Measurements from ENCODE around the gene GABRB2.
"Not testable (repeated sequence)": the region's sequence is repeated elsewhere in the genome, so short reads cannot be mapped to it uniquely, and the experiment has no call there.

GABRB2 gene

DNA sequence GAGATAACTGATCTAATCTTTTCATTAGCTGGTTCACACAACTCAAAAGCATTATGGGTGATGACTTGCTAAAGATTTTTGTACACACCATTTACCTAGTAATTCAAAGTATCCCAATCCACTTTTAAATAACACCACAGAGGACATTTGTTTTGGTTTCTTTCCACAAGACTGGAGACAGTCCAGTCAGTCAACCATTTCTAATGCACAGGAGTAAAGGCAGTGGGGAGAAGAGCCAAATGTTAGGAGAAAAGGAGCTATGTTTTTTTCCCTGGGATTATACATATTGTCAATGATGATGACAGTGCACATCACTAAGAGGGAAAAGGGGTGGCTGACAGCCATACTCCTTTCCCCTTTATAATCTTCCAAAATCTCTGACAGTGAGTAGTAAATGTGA, 240.9 kb downstream of the GABRB2 start:
- Histone ChIP-seq H3K79me2 (ENCODE audit: insufficient read depth, low read depth) (no peaks in the 10 kb centered on the region), H3K4me1 (ENCODE audit: low read depth, poor library complexity, severe bottlenecking) (no peaks in the 10 kb centered on the region), H3K4me2 (no peak overlapping the region), H3K36me3 (ENCODE audit: insufficient read depth) (no peaks in the 10 kb centered on the region), H3K9ac (no peak overlapping the region), H4K20me1 (ENCODE audit: insufficient read depth) (no peaks in the 10 kb centered on the region), H3K27ac (no peak overlapping the region), H3K4me3 (IDR thresholded peaks at IDR 0.05; ENCODE audit: insufficient read depth, low read depth, low read length) (no peak overlapping the region), H2AFZ (ENCODE audit: low read depth) (no peak overlapping the region), H3K27me3 (ENCODE audit: insufficient read depth, low read depth) (no peaks in the 10 kb centered on the region)
- TF ChIP-seq, protein P1, sequence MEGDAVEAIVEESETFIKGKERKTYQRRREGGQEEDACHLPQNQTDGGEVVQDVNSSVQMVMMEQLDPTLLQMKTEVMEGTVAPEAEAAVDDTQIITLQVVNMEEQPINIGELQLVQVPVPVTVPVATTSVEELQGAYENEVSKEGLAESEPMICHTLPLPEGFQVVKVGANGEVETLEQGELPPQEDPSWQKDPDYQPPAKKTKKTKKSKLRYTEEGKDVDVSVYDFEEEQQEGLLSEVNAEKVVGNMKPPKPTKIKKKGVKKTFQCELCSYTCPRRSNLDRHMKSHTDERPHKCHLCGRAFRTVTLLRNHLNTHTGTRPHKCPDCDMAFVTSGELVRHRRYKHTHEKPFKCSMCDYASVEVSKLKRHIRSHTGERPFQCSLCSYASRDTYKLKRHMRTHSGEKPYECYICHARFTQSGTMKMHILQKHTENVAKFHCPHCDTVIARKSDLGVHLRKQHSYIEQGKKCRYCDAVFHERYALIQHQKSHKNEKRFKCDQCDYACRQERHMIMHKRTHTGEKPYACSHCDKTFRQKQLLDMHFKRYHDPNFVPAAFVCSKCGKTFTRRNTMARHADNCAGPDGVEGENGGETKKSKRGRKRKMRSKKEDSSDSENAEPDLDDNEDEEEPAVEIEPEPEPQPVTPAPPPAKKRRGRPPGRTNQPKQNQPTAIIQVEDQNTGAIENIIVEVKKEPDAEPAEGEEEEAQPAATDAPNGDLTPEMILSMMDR (conservative IDR thresholded peaks at IDR 0.05; ENCODE audit: low read depth, low read length) = no peak

DNA sequence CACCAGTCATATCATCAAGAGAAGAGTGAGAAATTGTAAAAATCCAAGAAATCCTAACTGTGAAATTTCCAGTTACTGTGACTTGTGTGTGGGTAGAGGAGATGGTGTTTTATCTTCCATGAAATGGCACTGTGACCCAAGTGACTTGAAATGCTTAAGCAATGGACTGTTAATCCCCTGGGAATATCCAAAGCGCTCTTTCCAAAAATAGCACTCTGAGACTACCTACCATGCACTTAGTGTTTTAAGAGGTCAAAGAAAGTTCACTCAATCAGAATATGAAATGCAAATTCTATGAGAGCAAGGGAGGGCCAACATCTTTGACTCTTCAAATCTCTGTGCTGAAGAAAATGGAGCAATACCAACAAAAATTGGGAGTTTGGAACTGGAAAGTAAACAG, 244.0 kb downstream of the GABRB2 start:
- no peaks in the 10 kb centered on the region for H3K79me2 ChIP-seq (ENCODE audit: insufficient read depth, low read depth)
- H3K4me1 ChIP-seq (ENCODE audit: low read depth, poor library complexity, severe bottlenecking) = no peaks in the 10 kb centered on the region
- TF ChIP-seq, protein P1 (conservative IDR thresholded peaks at IDR 0.05; ENCODE audit: low read depth, low read length) = no peak
- no peaks in the 10 kb centered on the region for H3K36me3 ChIP-seq (ENCODE audit: insufficient read depth)
- H3K27me3 ChIP-seq (ENCODE audit: insufficient read depth, low read depth) = no peaks in the 10 kb centered on the region
- H3K27ac ChIP-seq = no peak overlapping the region
- no peak overlapping the region for H2AFZ ChIP-seq (ENCODE audit: low read depth)
- no peak overlapping the region for H3K4me3 ChIP-seq (IDR thresholded peaks at IDR 0.05; ENCODE audit: insufficient read depth, low read depth, low read length)
- no peaks in the 10 kb centered on the region for H4K20me1 ChIP-seq (ENCODE audit: insufficient read depth)
- no peak overlapping the region for H3K4me2 ChIP-seq
- H3K9ac ChIP-seq = no peak overlapping the region

DNA sequence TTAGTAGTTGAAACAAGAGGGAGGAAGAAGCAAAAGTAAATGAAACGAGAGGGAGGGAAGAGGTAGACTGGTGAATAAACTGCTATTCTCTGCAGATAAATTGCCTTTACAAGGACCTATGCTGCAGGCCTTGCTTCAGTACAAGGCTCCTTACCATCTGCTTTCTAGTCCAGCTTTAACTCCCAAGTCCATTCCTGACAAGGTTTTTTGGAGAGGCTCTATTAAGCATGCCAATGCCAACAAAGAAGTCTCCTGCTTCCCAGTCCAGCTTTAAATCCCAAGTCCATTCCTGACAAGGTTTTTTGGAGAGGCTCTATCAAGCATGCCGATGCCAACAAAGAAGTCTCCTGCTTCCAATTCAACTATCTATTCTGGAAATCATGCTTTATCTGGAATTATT, 244.9 kb downstream of the GABRB2 start:
- Histone ChIP-seq H3K79me2 (ENCODE audit: insufficient read depth, low read depth) (no peaks in the 10 kb centered on the region), H4K20me1 (ENCODE audit: insufficient read depth) (no peaks in the 10 kb centered on the region), H3K4me2 (no peak overlapping the region), H3K4me3 (IDR thresholded peaks at IDR 0.05; ENCODE audit: insufficient read depth, low read depth, low read length) (no peak overlapping the region), H3K4me1 (ENCODE audit: low read depth, poor library complexity, severe bottlenecking) (no peaks in the 10 kb centered on the region), H3K36me3 (ENCODE audit: insufficient read depth) (no peaks in the 10 kb centered on the region), H3K9ac (no peak overlapping the region), H3K27me3 (ENCODE audit: insufficient read depth, low read depth) (no peaks in the 10 kb centered on the region), H3K27ac (no peak overlapping the region), H2AFZ (ENCODE audit: low read depth) (no peak overlapping the region)
- TF ChIP-seq, protein P1 (conservative IDR thresholded peaks at IDR 0.05; ENCODE audit: low read depth, low read length) = no peak

DNA sequence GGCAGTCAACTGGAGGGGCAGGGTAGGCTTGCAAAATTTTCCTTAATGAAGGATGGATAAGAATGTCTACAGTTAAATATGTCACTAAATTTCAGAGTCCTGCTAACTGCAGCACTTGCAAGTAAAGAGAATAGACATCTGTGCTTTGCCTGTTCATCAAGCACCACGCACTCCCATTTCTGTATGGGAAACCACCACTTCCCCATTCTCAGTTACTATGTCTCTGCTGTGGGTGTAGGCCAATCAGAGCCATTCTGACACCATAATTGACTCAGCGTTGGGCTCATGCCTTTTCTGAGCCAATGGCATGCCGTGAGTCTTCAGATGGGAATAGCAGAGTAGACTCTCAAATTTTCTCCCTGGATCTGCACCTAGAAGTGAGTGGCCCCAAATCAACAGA, 247.5 kb downstream of the GABRB2 start:
- no peak overlapping the region for H3K27ac ChIP-seq
- no peaks in the 10 kb centered on the region for H3K4me1 ChIP-seq (ENCODE audit: low read depth, poor library complexity, severe bottlenecking)
- H3K36me3 ChIP-seq (ENCODE audit: insufficient read depth) = no peaks in the 10 kb centered on the region
- TF ChIP-seq, protein P1 (conservative IDR thresholded peaks at IDR 0.05; ENCODE audit: low read depth, low read length) = no peak
- no peaks in the 10 kb centered on the region for H3K79me2 ChIP-seq (ENCODE audit: insufficient read depth, low read depth)
- no peaks in the 10 kb centered on the region for H3K27me3 ChIP-seq (ENCODE audit: insufficient read depth, low read depth)
- H3K9ac ChIP-seq = no peak overlapping the region
- H2AFZ ChIP-seq (ENCODE audit: low read depth) = no peak overlapping the region
- no peak overlapping the region for H3K4me3 ChIP-seq (IDR thresholded peaks at IDR 0.05; ENCODE audit: insufficient read depth, low read depth, low read length)
- H4K20me1 ChIP-seq (ENCODE audit: insufficient read depth) = no peaks in the 10 kb centered on the region
- no peak overlapping the region for H3K4me2 ChIP-seq

DNA sequence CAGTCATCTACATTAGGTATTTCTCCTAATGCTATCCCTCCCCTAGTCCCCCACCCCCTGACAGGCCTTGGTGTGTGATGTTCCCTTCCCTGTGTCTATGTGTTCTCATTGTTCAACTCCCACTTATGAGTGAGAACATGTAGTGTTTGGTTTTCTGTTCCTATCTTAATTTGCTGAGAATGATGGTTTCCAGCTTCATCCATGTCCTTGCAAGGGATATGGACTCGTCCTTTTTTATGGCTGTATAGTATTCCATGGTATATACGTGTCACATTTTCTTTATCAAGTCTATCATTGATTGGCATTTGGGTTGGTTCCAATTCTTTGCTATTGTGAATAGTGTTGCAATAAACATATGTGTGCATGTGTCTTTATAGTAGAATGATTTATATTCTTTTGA, 249.1 kb downstream of the GABRB2 start:
- not testable (repeated sequence) for H4K20me1 ChIP-seq (ENCODE audit: insufficient read depth); H3K27me3 ChIP-seq (ENCODE audit: insufficient read depth, low read depth); H2AFZ ChIP-seq (ENCODE audit: low read depth); H3K4me2 ChIP-seq; H3K9ac ChIP-seq; H3K27ac ChIP-seq; H3K4me3 ChIP-seq (IDR thresholded peaks at IDR 0.05; ENCODE audit: insufficient read depth, low read depth, low read length); H3K79me2 ChIP-seq (ENCODE audit: insufficient read depth, low read depth); H3K4me1 ChIP-seq (ENCODE audit: low read depth, poor library complexity, severe bottlenecking); H3K36me3 ChIP-seq (ENCODE audit: insufficient read depth)
